HG03097 (cell line): ENCODE results near the gene ANKS6.

Experiments
- ATAC-seq: cut with Tn5 transposase; IDR thresholded peaks from one replicate; pipeline ENCODE4 v1.9.1; 2021; ENCODE audit not compliant: unreplicated experiment, low FRiP score

Gene ANKS6

DNA sequence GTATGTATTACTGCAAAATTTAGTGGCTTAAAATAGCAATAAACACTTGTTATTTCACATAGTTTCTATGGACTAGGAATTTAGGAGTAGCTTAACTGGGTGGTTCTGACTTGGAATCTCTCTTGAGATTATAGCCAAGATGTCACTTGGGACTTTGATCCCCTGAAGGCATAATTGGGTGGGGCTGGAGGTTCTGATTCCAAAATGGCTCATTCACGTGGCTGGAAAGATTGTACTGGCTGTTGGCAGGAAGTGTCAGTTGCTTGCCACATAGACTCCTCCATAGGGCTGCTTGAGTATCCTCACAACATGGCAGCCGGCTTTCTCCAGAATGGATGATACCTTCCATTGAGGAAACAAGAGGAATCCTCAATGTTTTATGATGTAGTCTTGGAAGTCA is 22.4 kb upstream of the ANKS6 start:
- no peak for ATAC-seq

DNA sequence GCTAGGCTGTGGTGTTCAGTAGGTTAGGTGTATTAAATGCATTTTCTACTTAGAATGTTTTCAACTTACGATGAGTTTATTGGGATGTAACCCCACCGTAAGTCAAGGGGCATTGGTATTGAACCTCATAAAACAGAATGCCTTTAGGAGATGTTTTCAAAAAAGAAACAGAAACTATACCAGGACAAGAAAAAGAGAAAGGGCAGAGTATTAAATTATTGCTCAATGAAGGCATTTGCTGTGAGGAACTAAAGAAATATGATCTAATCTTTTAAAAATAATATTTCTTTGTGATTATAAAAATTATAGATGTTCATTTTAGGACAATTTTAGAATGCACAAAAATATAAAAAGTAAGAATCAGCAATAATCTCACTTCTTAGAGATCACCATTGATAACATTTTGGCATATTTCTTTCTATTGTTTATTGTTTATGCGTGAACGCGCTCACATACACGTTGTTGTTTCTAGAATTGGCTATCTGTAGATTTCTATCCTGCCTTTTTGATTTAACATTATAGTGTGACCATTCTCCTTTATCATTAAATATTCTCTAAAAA is 19.1 kb upstream of the ANKS6 start:
- no peak for ATAC-seq

DNA sequence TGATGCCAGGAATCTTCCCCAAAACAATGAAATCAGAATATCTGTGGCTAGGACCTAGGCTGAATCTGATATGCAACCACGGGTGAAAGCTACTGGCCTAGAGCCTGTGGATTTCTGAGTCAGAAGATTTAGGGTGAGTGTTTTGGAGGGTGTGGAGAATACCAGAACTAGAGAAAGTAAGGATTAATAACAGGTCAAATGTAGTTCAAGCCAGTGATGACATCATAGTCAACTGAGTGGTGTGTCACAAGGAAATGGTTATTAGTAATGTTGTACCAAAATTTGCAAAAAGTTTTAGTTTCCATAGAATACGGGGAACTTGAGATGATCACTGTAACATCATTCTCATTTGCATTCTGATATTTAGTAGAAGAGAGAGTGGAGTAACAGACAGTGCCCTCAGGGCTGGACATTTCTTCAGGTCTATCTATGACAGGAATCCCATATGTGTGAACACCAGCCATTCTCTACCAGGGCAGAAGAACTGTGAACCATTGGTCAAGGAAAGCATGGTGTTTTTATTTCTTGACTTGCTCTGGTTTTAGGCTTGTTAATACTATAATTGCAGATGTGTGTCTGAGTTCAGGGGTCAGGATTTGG is 14.8 kb upstream of the ANKS6 start:
- ATAC-seq, result no peak

DNA sequence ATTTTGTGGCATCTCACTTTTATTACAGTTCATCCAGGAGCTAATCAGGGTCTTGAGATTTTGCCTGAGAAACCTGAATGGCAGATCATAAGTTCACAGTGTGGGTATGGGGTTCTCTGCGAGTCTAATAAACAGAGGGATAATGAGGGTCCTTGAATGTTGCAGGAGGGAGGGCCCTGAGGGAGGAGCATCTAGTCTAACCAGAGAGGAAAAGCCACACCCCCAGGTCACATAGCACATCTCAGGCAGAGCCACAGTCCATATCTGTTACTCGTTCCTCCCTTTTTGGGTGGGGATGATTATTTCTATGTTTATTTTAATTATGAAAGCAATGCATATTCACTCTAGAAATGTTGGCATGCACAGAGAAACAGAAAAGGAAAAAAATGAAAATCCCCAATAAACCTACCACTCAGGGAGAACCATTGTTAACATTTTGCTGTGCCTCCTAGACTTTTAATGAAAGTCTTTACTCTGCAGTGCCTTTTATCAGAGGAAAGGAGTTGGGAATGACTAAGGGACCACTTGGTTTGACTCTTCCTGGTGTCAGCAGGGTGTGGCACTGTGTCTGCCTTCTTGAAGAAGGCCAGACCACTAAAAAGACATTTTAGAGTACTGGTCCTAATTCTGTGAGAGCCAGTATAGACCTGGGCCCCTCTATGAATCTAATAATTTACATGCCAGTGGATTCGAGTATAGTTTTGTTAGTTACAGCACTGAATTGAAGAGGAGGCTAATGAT is 13.9 kb upstream of the ANKS6 start:
- ATAC-seq, result no peak

DNA sequence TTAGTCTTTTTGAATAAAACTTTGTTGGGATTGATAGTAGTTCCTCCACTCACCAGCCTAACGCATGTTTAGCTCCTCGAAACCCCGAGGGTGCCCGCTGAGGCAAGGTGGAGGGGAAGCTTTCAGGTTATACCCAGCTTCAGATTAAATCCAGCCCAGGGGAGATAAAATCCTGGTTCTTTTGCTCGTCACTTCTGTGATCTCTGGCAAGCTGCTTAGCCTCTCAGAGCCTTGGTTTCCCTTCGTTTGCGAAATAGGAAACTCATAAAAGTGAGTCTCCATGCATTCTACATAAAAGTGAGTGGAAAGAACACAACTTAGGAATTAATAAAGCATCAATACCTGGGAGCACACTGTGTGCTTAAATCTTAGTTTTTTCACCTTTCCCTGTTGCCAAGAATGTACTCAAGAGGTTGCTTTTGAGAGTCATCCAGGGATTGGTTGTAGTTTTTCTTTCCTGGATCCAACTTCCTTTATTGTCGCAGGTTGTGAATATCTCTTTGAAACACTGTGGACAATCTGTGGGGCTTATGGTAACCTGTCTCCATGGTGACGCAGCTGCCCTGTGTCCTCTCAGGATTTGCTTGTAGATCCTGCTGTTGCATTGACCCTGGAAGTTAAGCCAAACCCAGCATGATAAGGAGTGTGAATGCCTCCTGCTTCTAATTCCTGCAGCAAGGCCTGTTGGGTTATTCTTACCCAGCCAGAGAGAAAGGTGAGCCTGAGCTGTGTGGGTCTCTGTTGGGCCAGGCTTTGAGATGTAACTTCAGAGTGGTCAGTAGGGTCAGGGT is 13.2 kb upstream of the ANKS6 start:
- ATAC-seq, result no peak

DNA sequence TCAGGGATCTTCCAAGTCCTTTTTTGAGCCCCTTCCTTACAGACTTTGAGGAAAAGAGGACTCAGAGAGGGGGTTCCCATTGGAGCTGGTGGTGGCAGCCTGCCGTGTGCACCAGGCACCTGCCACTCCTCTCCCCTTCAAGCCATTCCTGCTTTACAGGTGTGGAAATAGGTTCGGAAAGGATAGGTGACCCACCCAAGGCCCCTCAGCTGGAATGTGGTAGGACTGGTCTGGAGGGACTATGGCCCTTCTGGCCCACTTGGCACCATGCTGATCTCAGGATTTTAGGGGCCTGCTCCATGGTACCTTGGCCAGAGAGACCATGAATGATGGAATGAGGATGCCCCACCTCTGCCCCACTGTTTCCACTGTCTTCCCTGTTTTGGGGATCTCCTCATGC is 12.5 kb upstream of the ANKS6 start:
- ATAC-seq, result no peak

DNA sequence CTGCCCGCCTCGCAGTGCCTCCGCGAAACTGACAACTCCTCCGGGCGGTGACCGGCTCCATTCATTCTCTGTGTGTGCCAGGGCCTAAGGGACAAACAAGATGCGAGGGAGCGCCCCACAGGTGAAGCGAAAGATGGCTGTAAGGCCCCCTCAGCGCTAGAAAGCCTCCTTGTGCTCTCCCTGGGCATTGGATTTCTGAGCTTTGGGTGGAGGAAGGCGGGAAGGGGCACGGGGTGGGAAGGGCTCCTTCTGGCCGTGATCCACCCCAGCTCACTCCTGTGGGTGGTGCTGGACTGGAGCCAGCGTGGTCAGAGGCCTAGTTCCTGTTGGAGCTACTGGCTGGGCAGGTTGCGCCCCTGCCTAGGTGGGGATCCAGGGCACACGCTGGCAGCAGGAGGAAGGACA is 12.1 kb upstream of the ANKS6 start:
- no peak for ATAC-seq

DNA sequence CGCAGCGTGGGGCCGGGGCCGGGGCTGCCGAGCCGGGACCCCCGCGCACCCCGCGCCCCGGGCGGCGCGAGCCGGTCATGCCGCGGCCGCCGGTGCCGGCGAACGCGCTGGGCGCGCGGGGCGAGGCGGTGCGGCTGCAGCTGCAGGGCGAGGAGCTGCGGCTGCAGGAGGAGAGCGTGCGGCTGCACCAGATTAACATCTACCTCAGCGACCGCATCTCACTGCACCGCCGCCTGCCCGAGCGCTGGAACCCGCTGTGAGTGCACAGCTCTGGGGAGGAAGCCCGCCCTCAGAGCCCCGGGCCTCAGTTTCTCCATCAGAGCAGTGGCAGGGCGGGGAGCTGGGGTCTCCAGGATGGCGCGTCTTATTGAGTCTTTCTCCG is 11.4 kb upstream of the ANKS6 start:
- no peak for ATAC-seq

DNA sequence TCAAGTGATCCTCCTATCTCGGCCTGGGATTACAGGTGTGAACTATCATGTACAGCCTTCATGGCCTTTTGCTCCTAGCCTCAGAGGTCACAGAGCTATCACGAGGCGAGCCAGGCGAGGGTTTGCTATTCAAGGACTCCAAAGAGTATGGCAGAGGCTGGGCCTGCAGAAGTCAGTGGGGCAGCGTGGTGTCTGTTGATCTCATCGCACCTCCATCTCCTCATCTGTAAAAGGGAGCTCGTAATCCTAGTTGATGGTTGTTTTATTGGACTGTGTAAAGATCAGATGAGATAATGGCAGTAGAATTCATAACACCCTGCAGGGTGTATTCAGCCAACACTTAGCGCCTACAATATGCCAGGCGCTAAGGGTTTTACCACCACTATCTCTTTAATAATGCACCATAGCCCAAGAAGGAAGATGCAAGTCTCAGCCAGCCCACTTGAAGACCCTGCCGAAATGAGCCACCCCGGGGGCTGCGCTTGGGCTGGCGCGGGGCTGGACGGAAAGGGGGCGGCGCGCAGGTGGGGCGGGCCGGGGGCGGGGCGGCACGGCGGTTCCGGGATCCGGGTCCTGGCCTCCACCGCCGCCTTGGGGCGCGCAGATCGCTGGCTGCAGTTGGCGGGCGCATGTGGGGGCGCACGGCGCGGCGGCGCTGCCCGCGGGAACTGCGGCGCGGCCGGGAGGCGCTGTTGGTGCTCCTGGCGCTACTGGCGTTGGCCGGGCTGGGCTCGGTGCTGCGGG is 10.9 kb upstream of the ANKS6 start, which contains the start of gene GALNT12:
GALNT12 (plus strand) TSS at position 601 of the 744 bp plus-strand sequence; CDS start at position 630, 29 bp downstream.
- no peak for ATAC-seq

DNA sequence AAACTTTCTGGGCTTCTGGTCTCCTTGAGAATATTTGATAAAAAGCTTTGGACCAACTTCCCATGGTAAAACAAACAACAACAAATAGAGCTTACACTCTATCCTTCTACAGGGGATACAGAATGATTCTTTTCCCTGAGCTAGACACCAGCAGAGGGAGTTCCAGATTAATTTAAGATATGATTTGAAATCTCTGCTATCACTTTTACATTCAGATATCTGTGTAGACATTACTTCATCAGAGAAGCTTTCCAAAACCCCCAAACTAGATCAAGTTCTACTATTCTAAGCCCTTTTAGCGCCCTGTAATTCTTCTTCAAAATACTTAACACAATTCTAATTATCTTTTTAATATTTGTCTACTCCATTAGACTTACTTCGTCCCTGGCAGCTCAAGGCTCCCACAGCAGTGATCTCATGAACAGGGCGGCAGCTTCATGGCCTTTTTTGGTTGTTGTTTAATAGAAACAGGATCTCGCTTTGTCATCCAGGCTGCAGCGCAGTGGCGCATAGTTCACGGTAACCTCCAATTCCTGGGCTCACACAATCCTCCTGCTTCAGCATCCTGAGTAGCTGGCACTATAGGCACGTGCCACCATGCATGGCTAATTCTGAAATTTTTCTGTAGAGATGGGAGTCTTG is 10.2 kb upstream of the ANKS6 start:
- no peak for ATAC-seq

DNA sequence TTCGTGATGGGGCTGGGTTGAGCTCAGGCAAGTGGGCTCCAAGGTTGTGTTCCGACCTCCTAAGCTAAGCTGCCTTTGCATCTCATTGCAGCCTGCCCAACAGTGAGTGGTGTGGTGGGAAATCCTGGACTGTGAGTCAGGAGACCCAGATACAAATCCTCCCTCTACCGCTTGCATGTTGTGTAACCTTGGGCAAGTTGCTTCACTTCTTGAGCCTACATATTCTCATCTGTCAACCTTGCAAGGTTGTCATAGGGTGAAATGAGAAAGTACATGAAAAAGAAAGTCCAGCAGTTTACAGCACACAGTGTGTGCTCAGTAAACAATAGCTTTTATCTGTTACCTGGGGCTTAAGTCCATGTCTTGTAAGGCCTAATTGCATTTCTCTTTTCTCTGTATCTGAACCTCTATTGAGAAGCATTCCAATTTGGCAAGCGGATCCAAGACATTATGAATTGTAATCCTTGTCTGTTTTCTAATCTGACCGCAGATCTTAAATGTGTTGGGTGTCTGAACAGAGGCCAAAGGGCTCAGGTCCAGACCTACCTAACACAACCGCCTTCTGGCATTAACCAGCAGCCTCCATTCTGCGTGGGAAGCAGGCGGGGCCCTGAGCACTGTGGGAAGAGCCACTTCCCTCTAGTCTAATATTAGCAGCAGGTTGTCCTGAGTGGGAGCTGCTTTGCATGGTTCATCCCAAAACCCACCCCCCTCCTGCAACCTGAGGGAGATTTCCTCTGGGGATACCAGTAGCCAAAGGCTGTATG is 9.3 kb upstream of the ANKS6 start:
- no peak for ATAC-seq

DNA sequence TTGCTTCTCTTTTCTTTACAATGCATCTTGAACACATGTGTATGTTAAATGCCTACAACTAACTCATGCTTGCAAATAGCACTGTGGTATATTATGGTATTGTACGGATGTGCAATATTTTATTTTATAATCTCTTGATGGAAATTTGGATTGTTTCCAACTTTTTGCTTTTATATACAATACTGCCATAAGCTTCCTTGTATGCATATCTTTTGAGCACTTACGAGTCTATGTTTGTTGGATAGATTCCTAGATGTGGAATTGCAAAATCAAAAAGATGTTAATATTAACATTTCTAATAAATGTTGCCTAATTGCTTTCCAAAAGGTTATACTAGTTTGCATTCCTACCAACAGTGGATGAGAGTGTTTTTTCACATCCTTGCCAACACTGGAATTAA is 7.7 kb upstream of the ANKS6 start:
- ATAC-seq, result no peak

DNA sequence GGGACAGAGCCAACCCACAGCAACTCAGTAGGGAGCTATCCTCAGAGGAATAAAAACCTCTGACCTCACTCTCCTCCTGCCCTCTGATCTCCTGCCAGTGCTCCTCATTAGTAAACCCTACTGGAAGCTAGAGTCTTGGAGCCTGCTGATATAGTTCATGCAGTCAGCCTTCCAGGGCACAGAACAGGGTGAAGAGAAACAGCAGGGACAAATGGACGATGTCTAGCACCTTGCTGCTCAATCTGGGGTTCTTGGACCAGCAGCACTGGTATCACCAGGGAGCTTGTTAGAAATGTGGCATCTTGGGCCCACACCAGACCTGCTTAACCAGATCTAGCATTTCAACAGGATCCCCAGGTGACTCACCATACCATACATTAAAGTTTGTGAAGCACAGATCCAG is 5.6 kb upstream of the ANKS6 start:
- no peak for ATAC-seq

DNA sequence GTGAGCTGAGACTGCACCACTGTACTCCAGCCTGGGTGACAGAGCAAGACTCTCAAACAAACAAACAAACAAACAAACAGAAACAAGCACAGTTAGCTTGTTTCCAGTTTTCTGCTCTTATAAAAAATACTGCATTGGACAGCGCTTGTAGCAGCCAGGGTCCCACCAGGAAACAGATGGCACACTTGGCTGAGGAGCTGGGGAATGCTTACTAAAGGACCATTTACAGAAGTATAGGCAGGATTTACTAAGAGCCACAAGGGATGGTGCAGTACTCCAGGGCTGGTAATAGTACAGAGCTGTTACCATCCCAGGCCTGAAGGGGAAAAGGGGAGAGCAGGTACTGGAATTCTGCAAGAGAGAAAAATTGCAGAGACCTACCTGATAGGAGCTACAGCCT is 5.2 kb upstream of the ANKS6 start:
- ATAC-seq, result no peak

DNA sequence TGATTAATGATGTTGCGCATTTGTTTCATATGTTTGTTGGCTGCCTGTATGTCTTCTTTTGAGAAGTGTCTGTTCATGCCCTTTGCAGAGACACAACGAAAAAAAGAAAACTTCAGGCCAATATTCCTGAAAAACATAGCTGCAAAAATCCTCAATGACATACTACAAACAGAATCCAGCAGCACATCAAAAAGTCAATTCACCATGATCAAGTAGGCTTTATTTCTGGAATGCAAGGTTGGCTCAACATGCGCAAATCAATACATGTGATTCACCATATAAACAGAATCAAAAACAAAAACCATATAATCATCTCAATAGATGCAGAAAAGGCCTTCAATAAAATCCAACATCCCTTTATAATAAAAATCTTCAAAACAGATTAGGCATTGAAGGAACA is 1.9 kb upstream of the ANKS6 start:
- ATAC-seq, result no peak

DNA sequence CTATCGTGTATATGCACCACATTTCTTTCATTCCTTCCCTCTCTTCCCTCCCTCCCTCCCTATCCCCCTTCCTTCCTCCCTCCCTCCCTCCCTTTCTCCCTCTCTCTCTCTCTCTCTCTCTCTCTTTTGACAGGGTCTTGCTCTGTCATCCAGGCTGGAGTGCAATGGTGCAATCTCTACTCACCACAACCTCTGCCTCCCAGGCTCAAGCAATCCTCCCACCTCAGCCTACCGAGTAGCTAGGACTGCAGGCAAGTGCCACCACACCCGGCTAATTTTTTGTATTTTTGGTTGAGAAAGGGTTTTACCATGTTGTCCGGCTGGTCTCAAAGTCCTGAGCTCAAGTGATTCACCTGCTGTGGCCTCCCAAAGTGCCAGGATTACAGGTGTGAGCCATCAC is 1.1 kb upstream of the ANKS6 start:
- no peak for ATAC-seq

DNA sequence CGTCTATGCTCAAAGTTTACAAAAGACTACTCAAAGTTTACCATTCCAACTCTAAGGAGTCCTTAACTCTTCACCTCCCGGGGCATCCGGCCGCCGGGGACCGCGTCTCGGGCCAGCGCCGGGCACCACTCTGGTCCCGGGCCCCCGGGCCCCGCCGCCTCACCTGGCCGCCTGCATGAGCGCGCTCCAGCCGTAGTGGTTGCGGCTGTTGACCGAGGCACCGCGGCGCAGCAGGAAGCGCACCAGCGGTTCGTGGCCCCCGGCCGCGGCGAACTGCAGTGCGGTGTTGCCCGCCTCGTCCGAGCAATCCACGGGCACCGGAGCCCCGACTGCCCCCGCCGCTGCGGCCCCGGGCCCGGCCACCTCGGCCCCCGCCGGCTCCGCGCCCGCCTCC is 388 bp downstream of the ANKS6 start:
- no peak for ATAC-seq

DNA sequence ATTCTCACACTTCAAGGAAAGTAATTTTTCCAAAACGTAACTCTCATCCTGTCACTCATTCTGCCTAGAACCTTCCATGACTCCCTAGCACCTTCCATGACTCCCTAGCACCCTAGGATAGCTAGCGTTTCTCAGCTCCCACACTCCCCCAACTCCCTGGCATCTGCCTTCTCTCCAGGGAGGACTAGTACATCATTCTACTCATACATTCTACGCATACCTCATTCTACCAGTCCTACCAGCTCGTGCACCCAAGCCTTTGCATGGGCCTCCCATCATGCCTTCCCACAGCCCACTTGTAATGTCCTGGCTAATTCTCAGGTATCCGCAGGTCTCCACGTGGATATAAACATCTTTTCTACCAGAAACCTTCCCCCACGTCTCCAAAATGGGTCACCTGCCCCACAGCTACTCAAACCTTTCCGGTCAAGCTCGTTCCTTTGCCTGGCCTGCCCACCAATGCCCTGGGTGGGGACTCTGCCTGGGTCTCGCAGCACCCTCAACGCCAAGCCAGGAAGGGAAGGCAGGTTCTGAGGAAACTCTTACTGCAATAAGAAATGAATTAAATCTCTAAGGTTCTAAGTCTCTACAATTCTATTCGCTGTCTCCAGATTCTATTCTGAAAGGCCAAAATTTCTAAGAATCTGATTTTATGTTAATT is 930 bp downstream of the ANKS6 start:
- ATAC-seq, result no peak

DNA sequence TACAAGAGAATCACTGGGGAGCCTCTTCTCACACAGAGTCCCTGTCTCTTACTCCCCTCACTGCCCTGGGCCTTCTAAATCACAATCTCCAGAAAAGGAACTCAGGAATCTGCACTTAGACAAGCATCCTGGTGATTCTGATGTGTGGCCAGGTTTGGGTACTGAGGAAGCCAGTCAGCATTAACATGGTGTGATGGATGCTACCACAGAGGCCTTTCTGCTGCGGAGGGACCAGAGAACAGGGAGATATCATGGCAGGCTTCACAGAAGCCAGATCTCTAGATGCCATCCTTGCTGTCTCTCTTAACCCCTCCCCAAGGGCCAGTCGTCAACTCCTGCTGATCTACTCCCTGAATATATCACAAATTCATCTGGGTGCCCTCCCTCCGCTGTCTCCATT is 1.6 kb downstream of the ANKS6 start:
- ATAC-seq, result no peak
